HEK293 (cell line): Measurements from ENCODE around the gene C4orf17.

Experiments
- BCL11A ChIP-seq: fragments of 450-650 bp; formaldehyde crosslinking; IDR thresholded peaks from 2 replicates; pipeline ENCODE4 v1.5.1; 2016; ENCODE audit warnings: low read depth, missing biosample characterization, missing genetic modification characterization
- FEZF1 ChIP-seq: fragments of 450-650 bp; formaldehyde crosslinking; IDR thresholded peaks from 2 replicates; pipeline ENCODE4 v1.5.1; 2016; ENCODE audit warnings: missing biosample characterization, missing genetic modification characterization
- GLIS1 ChIP-seq: fragments of 450-650 bp; formaldehyde crosslinking; IDR thresholded peaks from 2 replicates; pipeline ENCODE4 v1.5.1; 2016; ENCODE audit warnings: missing biosample characterization, missing genetic modification characterization
- GLIS2 ChIP-seq: fragments of 450-650 bp; formaldehyde crosslinking; IDR thresholded peaks from 2 replicates; pipeline ENCODE4 v1.5.1; 2016; ENCODE audit warnings: missing biosample characterization, missing genetic modification characterization
- PRDM4 ChIP-seq: fragments of 450-650 bp; formaldehyde crosslinking; IDR thresholded peaks from 2 replicates; pipeline ENCODE4 v1.5.1; 2017; ENCODE audit warnings: missing biosample characterization, missing genetic modification characterization
- SCRT2 ChIP-seq: fragments of 450-650 bp; formaldehyde crosslinking; IDR thresholded peaks from 2 replicates; pipeline ENCODE4 v1.5.1; 2016; ENCODE audit warnings: missing biosample characterization, missing genetic modification characterization
- SETDB1 ChIP-seq: IDR thresholded peaks from one replicate; pipeline ENCODE4 v1.6.1; 2017; ENCODE audit warnings: mild to moderate bottlenecking, low read length, moderate library complexity, mixed read lengths; ENCODE audit not compliant: insufficient read length
- SP2 ChIP-seq: fragments of 450-650 bp; formaldehyde crosslinking; IDR thresholded peaks from 2 replicates; pipeline ENCODE4 v1.5.1; 2016; ENCODE audit warnings: missing biosample characterization, missing genetic modification characterization
- SP7 ChIP-seq: fragments of 450-650 bp; formaldehyde crosslinking; IDR thresholded peaks from 2 replicates; pipeline ENCODE4 v1.5.1; 2016; ENCODE audit warnings: missing biosample characterization, missing genetic modification characterization
- ZBTB8A ChIP-seq: fragments of 450-650 bp; formaldehyde crosslinking; IDR thresholded peaks from 2 replicates; pipeline ENCODE4 v1.5.1; 2016; ENCODE audit warnings: missing biosample characterization, missing genetic modification characterization
- ZFP37 ChIP-seq: fragments of 450-650 bp; formaldehyde crosslinking; IDR thresholded peaks from 2 replicates; pipeline ENCODE4 v1.5.1; 2016; ENCODE audit warnings: missing biosample characterization, missing genetic modification characterization
- ZNF2 ChIP-seq: fragments of 450-650 bp; formaldehyde crosslinking; IDR thresholded peaks from 2 replicates; pipeline ENCODE4 v1.5.1; 2016; ENCODE audit warnings: missing biosample characterization, missing genetic modification characterization
- ZNF248 ChIP-seq: fragments of 450-650 bp; formaldehyde crosslinking; IDR thresholded peaks from 2 replicates; pipeline ENCODE4 v1.5.1; 2017; ENCODE audit warnings: missing biosample characterization, missing genetic modification characterization
- ZNF274 ChIP-seq, 2 experiments: fragments of 200-500 bp in 1 of 2; fragments of 450-650 bp in 1 of 2; sonication (Bioruptor generic) in 1 of 2; formaldehyde crosslinking in 1 of 2; IDR thresholded peaks; 2 replicates each; pipeline versions ENCODE4 v1.5.1 to v1.6.1; 2014 to 2016; ENCODE audit warnings: borderline replicate concordance in 1 of 2, inconsistent platforms in 1 of 2, low read length in 1 of 2, missing biosample characterization in 1 of 2, missing genetic modification characterization in 1 of 2
- ZNF335 ChIP-seq: fragments of 450-650 bp; formaldehyde crosslinking; conservative IDR thresholded peaks from 2 replicates; pipeline ENCODE4 v1.5.1; 2016; ENCODE audit warnings: missing biosample characterization, missing genetic modification characterization
- ZNF423 ChIP-seq: fragments of 450-650 bp; formaldehyde crosslinking; IDR thresholded peaks from 2 replicates; pipeline ENCODE4 v1.5.1; 2016; ENCODE audit warnings: missing biosample characterization, missing genetic modification characterization
- ZNF521 ChIP-seq: fragments of 450-650 bp; formaldehyde crosslinking; IDR thresholded peaks from 2 replicates; pipeline ENCODE4 v1.5.1; 2017; ENCODE audit warnings: missing biosample characterization, mild to moderate bottlenecking, missing genetic modification characterization
- ZNF560 ChIP-seq: fragments of 450-650 bp; formaldehyde crosslinking; IDR thresholded peaks from 2 replicates; pipeline ENCODE4 v1.5.1; 2017; ENCODE audit warnings: missing biosample characterization, missing genetic modification characterization, borderline replicate concordance
- ZNF658 ChIP-seq: fragments of 450-650 bp; formaldehyde crosslinking; IDR thresholded peaks from 2 replicates; pipeline ENCODE4; 2016; ENCODE audit warnings: missing biosample characterization, missing genetic modification characterization
- ZNF692 ChIP-seq: fragments of 450-650 bp; formaldehyde crosslinking; IDR thresholded peaks from 2 replicates; pipeline ENCODE4 v1.5.1; 2016; ENCODE audit warnings: missing biosample characterization, missing genetic modification characterization
- ZNF747 ChIP-seq: fragments of 450-650 bp; formaldehyde crosslinking; IDR thresholded peaks from 2 replicates; pipeline ENCODE4 v1.5.1; 2016; ENCODE audit warnings: missing biosample characterization, missing genetic modification characterization
- ZNF837 ChIP-seq: fragments of 450-650 bp; formaldehyde crosslinking; IDR thresholded peaks from 2 replicates; pipeline ENCODE4 v1.5.1; 2016; ENCODE audit warnings: missing biosample characterization, missing genetic modification characterization
- ZSCAN18 ChIP-seq: fragments of 450-650 bp; formaldehyde crosslinking; IDR thresholded peaks from 2 replicates; pipeline ENCODE4 v1.5.1; 2016; ENCODE audit warnings: missing biosample characterization, missing genetic modification characterization
- TF ChIP-seq, protein P1 (sequence below): fragments of 450-650 bp; formaldehyde crosslinking; IDR thresholded peaks from 2 replicates; pipeline ENCODE4 v1.5.1; 2016; ENCODE audit warnings: missing biosample characterization, missing genetic modification characterization
- TF ChIP-seq, protein P2 (sequence below): fragments of 450-650 bp; IDR thresholded peaks from 2 replicates; pipeline ENCODE4 v1.5.1; 2018; ENCODE audit warnings: missing biosample characterization, missing genetic modification characterization
- TF ChIP-seq, protein P3 (sequence below): fragments of 450-650 bp; formaldehyde crosslinking; IDR thresholded peaks from 2 replicates; pipeline ENCODE4 v1.5.1; 2016; ENCODE audit warnings: missing biosample characterization, missing genetic modification characterization, low read depth
- TF ChIP-seq, protein P4 (sequence below): fragments of 450-650 bp; formaldehyde crosslinking; IDR thresholded peaks from 2 replicates; pipeline ENCODE4 v1.5.1; 2016; ENCODE audit warnings: missing biosample characterization, missing genetic modification characterization

Gene C4orf17

DNA sequence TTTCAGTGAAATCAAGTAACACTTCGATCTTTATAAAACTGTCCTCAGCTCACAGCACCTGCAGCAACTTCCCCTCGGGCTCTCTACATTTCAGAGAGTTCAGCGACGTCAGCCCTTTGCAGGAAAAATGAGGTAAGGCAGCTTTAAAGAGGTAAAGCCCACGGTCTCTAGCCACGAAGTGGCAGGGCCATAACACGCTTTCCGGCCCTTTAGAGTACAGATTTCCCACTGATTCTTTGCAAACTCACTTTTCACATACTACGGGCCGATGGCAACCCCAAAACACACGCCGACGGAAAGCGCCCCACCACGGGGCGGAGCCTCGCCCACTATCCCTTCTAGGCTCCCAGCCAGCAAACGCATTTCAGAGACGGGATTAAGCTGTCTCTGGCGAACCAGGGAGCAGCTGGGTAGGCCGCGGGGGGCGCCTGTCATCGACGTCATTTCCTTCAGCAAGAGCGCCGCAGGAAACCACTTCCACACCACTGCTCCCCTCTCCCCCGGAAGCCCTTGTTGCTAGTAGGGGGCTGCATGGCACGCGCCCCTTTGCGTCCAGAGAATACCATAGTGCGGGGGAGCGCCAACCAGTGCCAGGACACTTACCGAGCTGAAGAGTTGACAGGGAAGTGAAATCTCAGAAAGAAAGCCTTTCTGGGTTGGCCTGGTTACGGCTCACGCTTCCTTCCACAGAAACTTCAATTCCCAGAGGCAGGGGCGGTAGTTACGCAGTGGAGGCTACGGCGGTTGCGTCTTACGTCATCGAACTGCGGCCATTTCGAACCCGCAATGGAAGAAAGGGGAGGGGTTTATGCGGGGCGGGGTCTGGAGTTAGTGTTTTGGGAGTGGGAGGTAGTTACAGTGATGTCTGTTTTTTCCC is 52.7 kb downstream of the C4orf17 start, which contains the start of gene TRMT10A (continued):
- no peak for TF ChIP-seq PRDM4 (tag by site-specific recombination)
- TF ChIP-seq ZNF335 (tag by site-specific recombination): peak; percentile 72
- 0 out of 2 replicates have a peak, but pooled peaks have one; percentile 17 for TF ChIP-seq SP7 (tag by site-specific recombination)
- peak; percentile 47; the same call in 1 of the 2 replicates for TF ChIP-seq ZNF2 (tag by site-specific recombination)
- TF ChIP-seq ZNF837 (tag by site-specific recombination): no peak
- TF ChIP-seq, protein P1, sequence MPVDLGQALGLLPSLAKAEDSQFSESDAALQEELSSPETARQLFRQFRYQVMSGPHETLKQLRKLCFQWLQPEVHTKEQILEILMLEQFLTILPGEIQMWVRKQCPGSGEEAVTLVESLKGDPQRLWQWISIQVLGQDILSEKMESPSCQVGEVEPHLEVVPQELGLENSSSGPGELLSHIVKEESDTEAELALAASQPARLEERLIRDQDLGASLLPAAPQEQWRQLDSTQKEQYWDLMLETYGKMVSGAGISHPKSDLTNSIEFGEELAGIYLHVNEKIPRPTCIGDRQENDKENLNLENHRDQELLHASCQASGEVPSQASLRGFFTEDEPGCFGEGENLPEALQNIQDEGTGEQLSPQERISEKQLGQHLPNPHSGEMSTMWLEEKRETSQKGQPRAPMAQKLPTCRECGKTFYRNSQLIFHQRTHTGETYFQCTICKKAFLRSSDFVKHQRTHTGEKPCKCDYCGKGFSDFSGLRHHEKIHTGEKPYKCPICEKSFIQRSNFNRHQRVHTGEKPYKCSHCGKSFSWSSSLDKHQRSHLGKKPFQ (tag by site-specific recombination): no peak
- peak; percentile 83 for TF ChIP-seq GLIS1 (tag by site-specific recombination)
- TF ChIP-seq ZBTB8A (tag by site-specific recombination): peak; percentile 59
- no peak for TF ChIP-seq ZSCAN18 (tag by site-specific recombination)
- peak; percentile 76 for TF ChIP-seq ZNF692
- no peak for TF ChIP-seq ZNF747 (tag by site-specific recombination)
- no peak for TF ChIP-seq ZNF560 (tag by site-specific recombination)
- 0 out of 2 replicates have a peak, but pooled peaks have one; percentile 4 for TF ChIP-seq FEZF1
- peak; percentile 77 for TF ChIP-seq GLIS2
- peak; percentile 83 for TF ChIP-seq SP2 (tag by site-specific recombination)
- TF ChIP-seq, protein P2, sequence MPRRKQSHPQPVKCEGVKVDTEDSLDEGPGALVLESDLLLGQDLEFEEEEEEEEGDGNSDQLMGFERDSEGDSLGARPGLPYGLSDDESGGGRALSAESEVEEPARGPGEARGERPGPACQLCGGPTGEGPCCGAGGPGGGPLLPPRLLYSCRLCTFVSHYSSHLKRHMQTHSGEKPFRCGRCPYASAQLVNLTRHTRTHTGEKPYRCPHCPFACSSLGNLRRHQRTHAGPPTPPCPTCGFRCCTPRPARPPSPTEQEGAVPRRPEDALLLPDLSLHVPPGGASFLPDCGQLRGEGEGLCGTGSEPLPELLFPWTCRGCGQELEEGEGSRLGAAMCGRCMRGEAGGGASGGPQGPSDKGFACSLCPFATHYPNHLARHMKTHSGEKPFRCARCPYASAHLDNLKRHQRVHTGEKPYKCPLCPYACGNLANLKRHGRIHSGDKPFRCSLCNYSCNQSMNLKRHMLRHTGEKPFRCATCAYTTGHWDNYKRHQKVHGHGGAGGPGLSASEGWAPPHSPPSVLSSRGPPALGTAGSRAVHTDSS (tag by site-specific recombination): no peak
- no peak for TF ChIP-seq BCL11A
- TF ChIP-seq ZNF274 (IDR thresholded peaks at IDR 0.05; ENCODE audit: low read length): no peak
- no peak for TF ChIP-seq ZNF274 (tag by site-specific recombination; IDR thresholded peaks at IDR 0.05; ENCODE audit: borderline replicate concordance)
- TF ChIP-seq ZNF521 (tag by site-specific recombination): no peak
- TF ChIP-seq, protein P3, sequence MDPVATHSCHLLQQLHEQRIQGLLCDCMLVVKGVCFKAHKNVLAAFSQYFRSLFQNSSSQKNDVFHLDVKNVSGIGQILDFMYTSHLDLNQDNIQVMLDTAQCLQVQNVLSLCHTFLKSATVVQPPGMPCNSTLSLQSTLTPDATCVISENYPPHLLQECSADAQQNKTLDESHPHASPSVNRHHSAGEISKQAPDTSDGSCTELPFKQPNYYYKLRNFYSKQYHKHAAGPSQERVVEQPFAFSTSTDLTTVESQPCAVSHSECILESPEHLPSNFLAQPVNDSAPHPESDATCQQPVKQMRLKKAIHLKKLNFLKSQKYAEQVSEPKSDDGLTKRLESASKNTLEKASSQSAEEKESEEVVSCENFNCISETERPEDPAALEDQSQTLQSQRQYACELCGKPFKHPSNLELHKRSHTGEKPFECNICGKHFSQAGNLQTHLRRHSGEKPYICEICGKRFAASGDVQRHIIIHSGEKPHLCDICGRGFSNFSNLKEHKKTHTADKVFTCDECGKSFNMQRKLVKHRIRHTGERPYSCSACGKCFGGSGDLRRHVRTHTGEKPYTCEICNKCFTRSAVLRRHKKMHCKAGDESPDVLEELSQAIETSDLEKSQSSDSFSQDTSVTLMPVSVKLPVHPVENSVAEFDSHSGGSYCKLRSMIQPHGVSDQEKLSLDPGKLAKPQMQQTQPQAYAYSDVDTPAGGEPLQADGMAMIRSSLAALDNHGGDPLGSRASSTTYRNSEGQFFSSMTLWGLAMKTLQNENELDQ (tag by site-specific recombination): no peak
- TF ChIP-seq, protein P4, sequence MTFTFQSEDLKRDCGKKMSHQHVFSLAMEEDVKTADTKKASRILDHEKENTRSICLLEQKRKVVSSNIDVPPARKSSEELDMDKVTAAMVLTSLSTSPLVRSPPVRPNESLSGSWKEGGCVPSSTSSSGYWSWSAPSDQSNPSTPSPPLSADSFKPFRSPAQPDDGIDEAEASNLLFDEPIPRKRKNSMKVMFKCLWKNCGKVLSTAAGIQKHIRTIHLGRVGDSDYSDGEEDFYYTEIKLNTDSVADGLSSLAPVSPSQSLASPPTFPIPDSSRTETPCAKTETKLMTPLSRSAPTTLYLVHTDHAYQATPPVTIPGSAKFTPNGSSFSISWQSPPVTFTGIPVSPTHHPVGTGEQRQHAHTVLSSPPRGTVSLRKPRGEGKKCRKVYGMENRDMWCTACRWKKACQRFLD (tag by site-specific recombination): no peak
- no peak for TF ChIP-seq ZFP37
- no peak for TF ChIP-seq ZNF423 (tag by site-specific recombination)
- TF ChIP-seq SCRT2 (tag by site-specific recombination): peak; percentile 73
- TF ChIP-seq ZNF248: no peak
- TF ChIP-seq ZNF658 (tag by site-specific recombination): no peak
- TF ChIP-seq SETDB1: no peak
